Stimulated activated CD4-positive, alpha-beta T cell treated with anti-CD3 and anti-CD28 coated beads, Interleukin-12 subunit alpha, Interleukin-12 subunit beta, amount 100 ng/mL, for 24 hours (primary cell): Measurements from ENCODE around the gene SOWAHA.
"Not testable (repeated sequence)": the region's sequence is repeated elsewhere in the genome, so short reads cannot be mapped to it uniquely, and the experiment has no call there.

Source experiments
- DNase-seq, 2 experiments: peaks; one replicate each; pipeline ENCODE4 v3.0.0-alpha.2; 2020; ENCODE audit warnings: low read depth in 2 of 2

SOWAHA gene

GRCh38 chr5:132853323-132853722, 40.2 kb downstream of the SOWAHA start:
- no peak for DNase-seq

DNA sequence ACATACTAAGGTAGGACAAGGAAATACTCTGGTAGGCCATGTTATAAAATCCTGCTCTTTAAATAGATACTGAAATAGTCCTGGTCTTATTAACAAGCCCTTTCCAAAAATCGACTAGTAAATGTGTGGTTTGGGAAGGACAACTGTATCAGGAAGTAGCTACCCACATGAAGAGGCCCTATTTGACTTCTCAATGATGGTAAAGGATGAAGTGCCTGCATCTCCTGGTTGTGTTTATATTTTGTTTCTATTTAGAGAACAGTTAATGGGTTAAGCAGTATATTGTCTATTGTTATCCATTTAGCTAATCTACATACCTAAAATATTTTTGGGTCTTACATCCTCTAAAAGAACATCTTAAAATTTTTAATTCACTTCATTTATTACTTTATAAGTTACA, 40.7 kb downstream of the SOWAHA start:
- no peak for DNase-seq

DNA sequence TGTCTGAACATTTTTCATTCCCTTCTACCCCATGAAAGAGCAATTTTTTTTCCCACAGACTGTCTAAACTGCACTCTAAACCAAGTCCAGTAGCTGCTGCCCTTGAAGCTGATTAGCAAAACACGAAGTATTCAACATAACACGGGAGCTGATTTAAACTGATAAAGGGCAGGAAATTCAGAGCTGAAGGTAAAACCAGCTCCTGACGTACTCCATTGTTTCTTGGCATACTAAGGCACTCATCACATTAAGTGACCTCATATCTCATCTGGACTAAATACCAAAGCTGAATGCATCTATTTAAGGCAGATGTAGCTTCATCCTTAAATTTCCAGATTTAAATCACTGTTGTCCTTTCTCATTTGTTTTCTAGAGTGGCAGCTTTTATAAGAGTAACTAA, 41.2 kb downstream of the SOWAHA start:
- DNase-seq, result no peak

GRCh38 chr5:132854992-132855391, 41.9 kb downstream of the SOWAHA start:
- DNase-seq, result not testable (repeated sequence)

- DNase-seq, result no peak
These were observed 42.9 kb downstream of the SOWAHA start for GRCh38 chr5:132856011-132856410.

- DNase-seq, result no peak
These were observed 46.9 kb downstream of the SOWAHA start for GRCh38 chr5:132859889-132860437.

- DNase-seq, result no peak
These were observed 47.6 kb downstream of the SOWAHA start for GRCh38 chr5:132860742-132861141.

DNA sequence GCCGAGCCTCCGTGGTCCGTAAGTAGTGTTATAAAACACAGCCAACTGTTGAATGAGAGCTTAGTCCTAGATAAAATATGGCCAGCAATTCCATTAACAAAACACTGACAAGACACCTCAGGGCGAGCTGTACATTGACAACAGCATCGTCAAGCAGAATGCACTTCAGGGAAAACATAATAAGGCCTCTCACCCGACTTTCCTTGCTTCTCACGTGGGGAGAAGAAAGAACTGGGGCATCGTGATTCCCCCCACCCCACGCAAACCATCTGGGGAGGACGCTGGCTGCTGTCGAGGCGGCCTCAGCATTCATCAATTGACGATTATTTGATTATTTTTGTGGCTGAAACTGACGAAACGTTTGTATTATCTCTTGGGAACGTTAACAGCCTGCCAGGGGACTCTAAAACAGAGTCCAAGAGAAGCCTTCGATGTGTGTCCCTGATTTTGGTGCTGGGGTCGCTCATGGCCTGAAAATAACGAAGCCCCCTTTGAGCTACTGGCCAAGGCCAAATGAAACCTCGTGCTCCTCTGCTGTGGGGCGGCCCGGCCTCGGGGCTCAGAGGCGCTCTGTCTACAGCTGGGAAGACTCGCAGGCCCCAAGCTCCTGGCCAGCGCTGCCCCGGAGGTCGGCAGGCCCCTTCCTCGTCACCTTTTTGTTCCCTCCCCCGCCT, 52.7 kb downstream of the SOWAHA start:
- no peak for DNase-seq
